Measurements from ENCODE around the gene GAB2.

DNA sequence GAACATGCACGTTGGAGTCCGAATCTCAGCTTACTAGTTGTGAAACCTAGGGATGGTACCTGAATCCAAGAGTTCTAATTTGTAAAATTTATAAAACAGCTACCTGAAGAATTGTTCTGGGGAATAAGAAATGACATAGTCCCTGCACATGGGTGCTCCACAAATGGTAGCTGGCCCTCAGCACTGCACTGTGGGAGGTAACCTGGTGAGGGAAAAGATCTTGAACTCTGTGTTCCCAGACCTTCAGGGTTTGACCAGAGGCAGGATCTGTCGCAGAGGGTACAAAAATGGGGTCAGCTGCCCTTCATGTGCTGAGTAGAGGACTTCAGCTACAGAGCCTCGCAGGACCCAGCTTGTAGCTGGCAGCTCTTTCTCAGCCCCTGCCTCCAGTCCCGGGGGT is 155.4 kb downstream of the GAB2 start:
- TF ChIP-seq, protein P1, sequence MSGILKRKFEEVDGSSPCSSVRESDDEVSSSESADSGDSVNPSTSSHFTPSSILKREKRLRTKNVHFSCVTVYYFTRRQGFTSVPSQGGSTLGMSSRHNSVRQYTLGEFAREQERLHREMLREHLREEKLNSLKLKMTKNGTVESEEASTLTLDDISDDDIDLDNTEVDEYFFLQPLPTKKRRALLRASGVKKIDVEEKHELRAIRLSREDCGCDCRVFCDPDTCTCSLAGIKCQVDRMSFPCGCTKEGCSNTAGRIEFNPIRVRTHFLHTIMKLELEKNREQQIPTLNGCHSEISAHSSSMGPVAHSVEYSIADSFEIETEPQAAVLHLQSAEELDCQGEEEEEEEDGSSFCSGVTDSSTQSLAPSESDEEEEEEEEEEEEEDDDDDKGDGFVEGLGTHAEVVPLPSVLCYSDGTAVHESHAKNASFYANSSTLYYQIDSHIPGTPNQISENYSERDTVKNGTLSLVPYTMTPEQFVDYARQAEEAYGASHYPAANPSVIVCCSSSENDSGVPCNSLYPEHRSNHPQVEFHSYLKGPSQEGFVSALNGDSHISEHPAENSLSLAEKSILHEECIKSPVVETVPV (CRISPR knock-in tag; IDR thresholded peaks at IDR 0.05) = no peak
- TF ChIP-seq ISL1 (CRISPR knock-in tag; IDR thresholded peaks at IDR 0.05) = no peak
- TF ChIP-seq, protein P2, sequence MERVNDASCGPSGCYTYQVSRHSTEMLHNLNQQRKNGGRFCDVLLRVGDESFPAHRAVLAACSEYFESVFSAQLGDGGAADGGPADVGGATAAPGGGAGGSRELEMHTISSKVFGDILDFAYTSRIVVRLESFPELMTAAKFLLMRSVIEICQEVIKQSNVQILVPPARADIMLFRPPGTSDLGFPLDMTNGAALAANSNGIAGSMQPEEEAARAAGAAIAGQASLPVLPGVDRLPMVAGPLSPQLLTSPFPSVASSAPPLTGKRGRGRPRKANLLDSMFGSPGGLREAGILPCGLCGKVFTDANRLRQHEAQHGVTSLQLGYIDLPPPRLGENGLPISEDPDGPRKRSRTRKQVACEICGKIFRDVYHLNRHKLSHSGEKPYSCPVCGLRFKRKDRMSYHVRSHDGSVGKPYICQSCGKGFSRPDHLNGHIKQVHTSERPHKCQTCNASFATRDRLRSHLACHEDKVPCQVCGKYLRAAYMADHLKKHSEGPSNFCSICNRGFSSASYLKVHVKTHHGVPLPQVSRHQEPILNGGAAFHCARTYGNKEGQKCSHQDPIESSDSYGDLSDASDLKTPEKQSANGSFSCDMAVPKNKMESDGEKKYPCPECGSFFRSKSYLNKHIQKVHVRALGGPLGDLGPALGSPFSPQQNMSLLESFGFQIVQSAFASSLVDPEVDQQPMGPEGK (CRISPR knock-in tag; IDR thresholded peaks at IDR 0.05; ENCODE audit: borderline replicate concordance) = no peak
- TF ChIP-seq ZNF70 (CRISPR knock-in tag; IDR thresholded peaks at IDR 0.05) = no peak
- TF ChIP-seq ZFP3 (CRISPR knock-in tag; IDR thresholded peaks at IDR 0.05) = no peak
- no peak for TF ChIP-seq OSR1 (CRISPR knock-in tag; IDR thresholded peaks at IDR 0.05)
- TF ChIP-seq ZFP30 (CRISPR knock-in tag; IDR thresholded peaks at IDR 0.05) = no peak
- TF ChIP-seq, protein P3, sequence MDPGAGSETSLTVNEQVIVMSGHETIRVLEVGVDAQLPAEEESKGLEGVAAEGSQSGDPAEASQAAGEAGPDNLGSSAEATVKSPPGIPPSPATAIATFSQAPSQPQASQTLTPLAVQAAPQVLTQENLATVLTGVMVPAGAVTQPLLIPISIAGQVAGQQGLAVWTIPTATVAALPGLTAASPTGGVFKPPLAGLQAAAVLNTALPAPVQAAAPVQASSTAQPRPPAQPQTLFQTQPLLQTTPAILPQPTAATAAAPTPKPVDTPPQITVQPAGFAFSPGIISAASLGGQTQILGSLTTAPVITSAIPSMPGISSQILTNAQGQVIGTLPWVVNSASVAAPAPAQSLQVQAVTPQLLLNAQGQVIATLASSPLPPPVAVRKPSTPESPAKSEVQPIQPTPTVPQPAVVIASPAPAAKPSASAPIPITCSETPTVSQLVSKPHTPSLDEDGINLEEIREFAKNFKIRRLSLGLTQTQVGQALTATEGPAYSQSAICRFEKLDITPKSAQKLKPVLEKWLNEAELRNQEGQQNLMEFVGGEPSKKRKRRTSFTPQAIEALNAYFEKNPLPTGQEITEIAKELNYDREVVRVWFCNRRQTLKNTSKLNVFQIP (CRISPR knock-in tag; IDR thresholded peaks at IDR 0.05; ENCODE audit: borderline replicate concordance, low read depth) = no peak
- TF ChIP-seq ZNF565 (CRISPR knock-in tag; conservative IDR thresholded peaks at IDR 0.05; ENCODE audit: low read depth) = no peak
- TF ChIP-seq RARB (CRISPR knock-in tag; IDR thresholded peaks at IDR 0.05) = no peak
- TF ChIP-seq GLIS3 (CRISPR knock-in tag; IDR thresholded peaks at IDR 0.05) = no peak
- TF ChIP-seq ZNF8 (CRISPR knock-in tag; IDR thresholded peaks at IDR 0.05) = no peak
- no peak for TF ChIP-seq ARNTL (CRISPR knock-in tag; IDR thresholded peaks at IDR 0.05; ENCODE audit: borderline replicate concordance, low read depth)
- TF ChIP-seq, protein P4, sequence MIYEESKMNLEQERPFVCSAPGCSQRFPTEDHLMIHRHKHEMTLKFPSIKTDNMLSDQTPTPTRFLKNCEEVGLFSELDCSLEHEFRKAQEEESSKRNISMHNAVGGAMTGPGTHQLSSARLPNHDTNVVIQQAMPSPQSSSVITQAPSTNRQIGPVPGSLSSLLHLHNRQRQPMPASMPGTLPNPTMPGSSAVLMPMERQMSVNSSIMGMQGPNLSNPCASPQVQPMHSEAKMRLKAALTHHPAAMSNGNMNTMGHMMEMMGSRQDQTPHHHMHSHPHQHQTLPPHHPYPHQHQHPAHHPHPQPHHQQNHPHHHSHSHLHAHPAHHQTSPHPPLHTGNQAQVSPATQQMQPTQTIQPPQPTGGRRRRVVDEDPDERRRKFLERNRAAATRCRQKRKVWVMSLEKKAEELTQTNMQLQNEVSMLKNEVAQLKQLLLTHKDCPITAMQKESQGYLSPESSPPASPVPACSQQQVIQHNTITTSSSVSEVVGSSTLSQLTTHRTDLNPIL (CRISPR knock-in tag; IDR thresholded peaks at IDR 0.05; ENCODE audit: low read depth) = no peak

Data from SK-N-SH treated with all-trans-retinoic acid at 6 μM for 48 hours (cell line).